ENCODE results near the gene MAML3.

MAML3 gene

GRCh38 chr4:140056015-140056414, 98.0 kb downstream of the MAML3 start:
- H3F3A ChIP-seq (ENCODE audit: control insufficient read depth, insufficient read depth), result 0 out of 2 replicates have a peak, but pooled peaks cover 5% of the 10 kb centered on the region
- no peaks in the 10 kb centered on the region for H4K20me1 ChIP-seq (ENCODE audit: control insufficient read depth, insufficient read depth, low read depth, low read length)
- TF ChIP-seq EZH2phosphoT487 (IDR thresholded peaks at IDR 0.05; ENCODE audit: borderline replicate concordance, low read length) (no peak), CTCF (IDR thresholded peaks at IDR 0.05; ENCODE audit: low read depth, low read length, poor library complexity, severe bottlenecking) (no peak)
- peaks cover 70% of the 10 kb centered on the region for H3K4me1 ChIP-seq (ENCODE audit: control insufficient read depth, low read length)
- H3K27me3 ChIP-seq (ENCODE audit: control insufficient read depth, low read length), result no peaks in the 10 kb centered on the region
- no peaks in the 10 kb centered on the region for H3K36me3 ChIP-seq (ENCODE audit: control insufficient read depth, low read length)
- H3K27ac ChIP-seq (ENCODE audit: low read depth, low read length), result no peak overlapping the region
- no peaks in the 10 kb centered on the region for H3K9me3 ChIP-seq (ENCODE audit: control insufficient read depth, insufficient read depth, low read length)
- peaks cover 11% of the 10 kb centered on the region for H3K79me2 ChIP-seq (ENCODE audit: control insufficient read depth, low read length)
- H3K4me3 ChIP-seq (ENCODE audit: low read length), result no peak overlapping the region
- no peaks in the 10 kb centered on the region for H3K9me2 ChIP-seq (replicated peaks; ENCODE audit: control insufficient read depth, low read length)
- H3K4me2 ChIP-seq (ENCODE audit: low read length), result no peak overlapping the region

DNA sequence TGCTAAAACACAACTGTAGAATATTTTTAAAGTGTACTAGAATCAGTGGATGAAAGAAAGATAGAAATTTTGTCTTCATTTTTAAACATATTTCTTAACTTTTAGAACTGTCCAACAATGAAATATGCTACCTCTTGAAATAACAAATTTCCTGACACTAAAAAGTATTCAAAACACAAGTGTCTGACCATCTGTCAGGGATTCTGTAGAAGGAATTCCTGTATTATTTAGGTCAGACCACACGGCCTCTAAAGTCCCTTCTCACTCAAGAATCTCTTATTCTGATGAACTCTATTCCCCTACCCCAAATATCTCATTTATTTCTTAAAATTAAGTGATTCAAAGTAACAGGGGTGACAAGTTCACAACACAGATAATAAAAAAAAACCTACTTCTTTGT, 99.1 kb downstream of the MAML3 start:
- Histone ChIP-seq H3K4me1 (ENCODE audit: control insufficient read depth, low read length) (peaks cover 82% of the 10 kb centered on the region), H3K4me2 (ENCODE audit: low read length) (peak overlapping the region; percentile 61), H3K9me2 (replicated peaks; ENCODE audit: control insufficient read depth, low read length) (no peaks in the 10 kb centered on the region), H3K27me3 (ENCODE audit: control insufficient read depth, low read length) (no peaks in the 10 kb centered on the region), H3K9me3 (ENCODE audit: control insufficient read depth, insufficient read depth, low read length) (no peaks in the 10 kb centered on the region), H3K36me3 (ENCODE audit: control insufficient read depth, low read length) (no peaks in the 10 kb centered on the region), H3K4me3 (ENCODE audit: low read length) (no peak overlapping the region), H3F3A (ENCODE audit: control insufficient read depth, insufficient read depth) (peaks cover 5% of the 10 kb centered on the region; the same call in 1 of the 2 replicates), H4K20me1 (ENCODE audit: control insufficient read depth, insufficient read depth, low read depth, low read length) (no peaks in the 10 kb centered on the region), H3K27ac (ENCODE audit: low read depth, low read length) (no peak overlapping the region), H3K79me2 (ENCODE audit: control insufficient read depth, low read length) (peaks cover 20% of the 10 kb centered on the region)
- TF ChIP-seq CTCF (IDR thresholded peaks at IDR 0.05; ENCODE audit: low read depth, low read length, poor library complexity, severe bottlenecking) (no peak), EZH2phosphoT487 (IDR thresholded peaks at IDR 0.05; ENCODE audit: borderline replicate concordance, low read length) (no peak)

DNA sequence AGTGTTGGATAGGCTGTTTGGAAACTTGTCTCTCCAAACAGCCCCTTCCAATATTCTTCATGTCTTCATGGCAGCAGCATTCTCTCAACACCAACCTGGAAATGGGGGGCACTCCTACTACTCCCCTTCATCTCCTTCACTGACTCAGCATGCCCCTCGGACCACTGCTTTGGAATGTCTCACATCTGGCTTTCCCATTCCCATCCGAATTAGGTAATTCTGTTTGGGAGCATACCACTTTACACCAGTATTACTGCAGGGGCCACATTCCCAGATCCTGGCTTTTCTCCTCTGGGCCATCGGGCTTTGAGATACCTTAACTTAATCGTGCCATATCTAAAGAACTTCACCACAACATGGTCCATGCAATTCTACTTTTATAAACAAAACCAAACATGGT, 100.8 kb downstream of the MAML3 start:
- Histone ChIP-seq H3K27me3 (ENCODE audit: control insufficient read depth, low read length) (no peaks in the 10 kb centered on the region), H4K20me1 (ENCODE audit: control insufficient read depth, insufficient read depth, low read depth, low read length) (no peaks in the 10 kb centered on the region), H3K4me2 (ENCODE audit: low read length) (peak overlapping the region; percentile 61), H3K4me1 (ENCODE audit: control insufficient read depth, low read length) (peaks cover 90% of the 10 kb centered on the region), H3K9me2 (replicated peaks; ENCODE audit: control insufficient read depth, low read length) (no peaks in the 10 kb centered on the region), H3F3A (ENCODE audit: control insufficient read depth, insufficient read depth) (peaks cover 5% of the 10 kb centered on the region; the same call in 1 of the 2 replicates), H3K36me3 (ENCODE audit: control insufficient read depth, low read length) (no peaks in the 10 kb centered on the region), H3K4me3 (ENCODE audit: low read length) (peak overlapping the region; percentile 54; the same call in 1 of the 2 replicates), H3K27ac (ENCODE audit: low read depth, low read length) (peak overlapping the region; percentile 63; the same call in 1 of the 2 replicates), H3K79me2 (ENCODE audit: control insufficient read depth, low read length) (peaks cover 22% of the 10 kb centered on the region), H3K9me3 (ENCODE audit: control insufficient read depth, insufficient read depth, low read length) (no peaks in the 10 kb centered on the region)
- TF ChIP-seq CTCF (IDR thresholded peaks at IDR 0.05; ENCODE audit: low read depth, low read length, poor library complexity, severe bottlenecking), result no peak
- TF ChIP-seq EZH2phosphoT487 (IDR thresholded peaks at IDR 0.05; ENCODE audit: borderline replicate concordance, low read length), result no peak

Data from DOHH2 (cell line).